HCT116 (cell line): ENCODE results near the gene FBXO11. TPM values are rescaled to one million over a fixed set of nuclear protein-coding genes. Genes with fewer than 3 reads are reported as not detected.

Experiments
- ATAC-seq: fragments of 200-7000 bp; cut with Tn5 transposase; 2 replicates; pipeline ENCODE4 v1.9.1; 2020; ENCODE audit warnings: mild to moderate bottlenecking, moderate library complexity
- BruUV-seq: library from RNA; stranded (reverse); fragments of 400-500 nt; replicated peaks from 2 replicates; lab custom pipeline; 2021; lab: Mats Ljungman, UMichigan
- CTCF ChIA-PET: fragments of 300-600 bp; sonication (Branson Sonifier 250); formaldehyde crosslinking; loops from one replicate; lab custom pipeline; 2021; ENCODE audit warnings: antibody characterized with exemption; lab: Charles Lee
- POLR2A ChIA-PET: fragments of 300-600, 350-600 bp; sonication (Branson Sonifier 250); formaldehyde crosslinking; loops from one replicate; lab custom pipeline; 2021; ENCODE audit warnings: antibody characterized with exemption; lab: Charles Lee
- RAD21 ChIA-PET, 2 experiments: fragments of 300-600 bp; sonication (Branson Sonifier 250); formaldehyde crosslinking; loops; one replicate each; lab custom pipeline; 2023; ENCODE audit warnings: low total read pairs in 2 of 2; ENCODE audit not compliant: uncharacterized antibody in 2 of 2, unreplicated experiment in 2 of 2, low non-redundant PET in 1 of 2; lab: Charles Lee
- DNase-seq: peaks from one replicate; pipeline ENCODE4 v3.0.0-alpha.2; 2010; ENCODE audit warnings: low read depth, low spot score
- H2AFZ ChIP-seq: fragments of 200-600 bp; shearing (Covaris generic), sonication (generic); 2 replicates; pipeline ENCODE4 v1.6.1; 2017; ENCODE audit warnings: low read depth, mixed run types, mixed read lengths, antibody characterized with exemption, low read length; ENCODE audit not compliant: poor library complexity, severe bottlenecking
- H3K27ac ChIP-seq: 2 replicates; pipeline ENCODE4 v1.5.1; 2012; ENCODE audit warnings: low read depth, low read length
- H3K27me3 ChIP-seq: fragments of 200-600 bp; sonication (generic); 2 replicates; pipeline ENCODE4 v1.6.1; 2016; ENCODE audit warnings: mixed run types, low read length, mixed read lengths; ENCODE audit not compliant: insufficient read depth
- H3K36me3 ChIP-seq, 2 experiments: fragments of 200-500 bp in 1 of 2; fragments of 200-600 bp in 1 of 2; sonication (Bioruptor generic) in 1 of 2; sonication (generic) in 1 of 2; 2 replicates each; pipeline versions ENCODE4 v1.5.1 to v1.6.1; 2014 to 2016; ENCODE audit warnings: low read length in 2 of 2, inconsistent platforms in 1 of 2, mixed read lengths in 1 of 2, mixed run types in 1 of 2; ENCODE audit not compliant: insufficient read depth in 2 of 2, control insufficient read depth in 1 of 2
- H3K4me1 ChIP-seq, 2 experiments: fragments of 200-600 bp in 1 of 2; sonication (generic) in 1 of 2; 2 replicates each; pipeline versions ENCODE4 v1.5.1 to v1.6.1; 2012 to 2017; ENCODE audit warnings: low read length in 2 of 2, inconsistent platforms in 1 of 2, mild to moderate bottlenecking in 1 of 2, mixed read lengths in 1 of 2, mixed run types in 1 of 2, moderate library complexity in 1 of 2; ENCODE audit not compliant: insufficient read depth in 2 of 2, control insufficient read depth in 1 of 2
- H3K4me2 ChIP-seq: fragments of 200-600 bp; sonication (generic); 2 replicates; pipeline ENCODE4 v1.6.1; 2017; ENCODE audit warnings: mixed run types, low read length, mixed read lengths
- H3K4me3 ChIP-seq, 2 experiments: fragments of 200-600 bp in 1 of 2; sonication (generic) in 1 of 2; replicated peaks in 1 of 2; 2 replicates each; pipeline ENCODE4 v1.5.1; 2011 to 2016; ENCODE audit warnings: low read length in 2 of 2, control low read depth in 1 of 2, low read depth in 1 of 2, mild to moderate bottlenecking in 1 of 2, mixed read lengths in 1 of 2, mixed run types in 1 of 2
- H3K79me2 ChIP-seq: fragments of 200-600 bp; sonication (generic); 2 replicates; pipeline ENCODE4 v1.6.1; 2017; ENCODE audit warnings: mild to moderate bottlenecking, mixed run types, low read length, moderate library complexity, mixed read lengths; ENCODE audit not compliant: insufficient read depth
- H3K9ac ChIP-seq: fragments of 200-600 bp; sonication (generic); 2 replicates; pipeline ENCODE4 v1.6.1; 2016; ENCODE audit warnings: low read length, mixed read lengths
- H3K9me2 ChIP-seq: fragments of 200-600 bp; sonication (generic), shearing (Covaris generic); 2 replicates; pipeline ENCODE4 v1.6.1; 2017; ENCODE audit warnings: mixed run types, mild to moderate bottlenecking, moderate library complexity; ENCODE audit not compliant: insufficient read depth
- H3K9me3 ChIP-seq, 2 experiments: fragments of 200-500 bp in 1 of 2; fragments of 200-600 bp in 1 of 2; sonication (Bioruptor generic) in 1 of 2; sonication (generic) in 1 of 2; 2 replicates each; pipeline ENCODE4 v1.6.1; 2014 to 2017; ENCODE audit warnings: low read length in 2 of 2, mixed read lengths in 2 of 2, inconsistent platforms in 1 of 2, low read depth in 1 of 2, mild to moderate bottlenecking in 1 of 2, mixed run types in 1 of 2, moderate library complexity in 1 of 2; ENCODE audit not compliant: control insufficient read depth in 1 of 2, insufficient read depth in 1 of 2
- H4K20me1 ChIP-seq: fragments of 200-600 bp; sonication (generic), shearing (Covaris generic); 2 replicates; pipeline ENCODE4 v1.6.1; 2017; ENCODE audit warnings: mixed run types, mild to moderate bottlenecking, moderate library complexity; ENCODE audit not compliant: insufficient read depth
- CEBPB ChIP-seq: IDR thresholded peaks from 2 replicates; pipeline ENCODE4 v1.6.1; 2012; ENCODE audit warnings: low read depth
- EZH2 ChIP-seq: fragments of 200-600 bp; sonication (generic); IDR thresholded peaks from 2 replicates; pipeline ENCODE4 v1.6.1; 2017; ENCODE audit warnings: antibody characterized with exemption, mixed run types
- EZH2phosphoT487 ChIP-seq: fragments of 200-600 bp; IDR thresholded peaks from 2 replicates; pipeline ENCODE4 v1.6.1; 2018; ENCODE audit warnings: antibody characterized with exemption, borderline replicate concordance
- JUND ChIP-seq: IDR thresholded peaks from 2 replicates; pipeline ENCODE4 v1.6.1; 2012
- POLR2A ChIP-seq: IDR thresholded peaks from 2 replicates; pipeline ENCODE4 v1.7.0; 2011; ENCODE audit warnings: borderline replicate concordance; ENCODE audit not compliant: insufficient read depth, insufficient read length; ENCODE audit errors: extremely low read depth
- POLR2AphosphoS5 ChIP-seq: IDR thresholded peaks from 2 replicates; pipeline ENCODE4 v1.6.1; 2011; ENCODE audit warnings: mild to moderate bottlenecking, low read depth, low read length, moderate library complexity
- SIN3A ChIP-seq: IDR thresholded peaks from 2 replicates; pipeline ENCODE4 v1.6.1; 2012; ENCODE audit warnings: low read depth
- YY1 ChIP-seq: IDR thresholded peaks from 2 replicates; pipeline ENCODE4 v1.6.1; 2011; ENCODE audit warnings: low read length, low read depth, moderate library complexity, mild to moderate bottlenecking; ENCODE audit not compliant: insufficient replicate concordance; ENCODE audit errors: extremely low read depth
- ZFX ChIP-seq: fragments of 450-650 bp; IDR thresholded peaks from 2 replicates; pipeline ENCODE4 v1.6.1; 2017
- ZNF274 ChIP-seq: fragments of 200-500 bp; sonication (Bioruptor generic); IDR thresholded peaks from 2 replicates; pipeline ENCODE4 v1.6.1; 2014; ENCODE audit warnings: mild to moderate bottlenecking, low read depth, low read length, inconsistent platforms
- intact Hi-C: fragments of 100-400 bp; cut with micrococcal nuclease; formaldehyde crosslinking; loops from 2 replicates; pipeline ENCODE4 v1.10.0; 2022
- total RNA-seq: library from RNA; stranded (reverse); gene quantifications from one replicate; pipeline ENCODE4 v1.2.1, GENCODE V29; 2021; ENCODE audit not compliant: unreplicated experiment
- TF ChIP-seq, protein P1 (sequence below): IDR thresholded peaks from 2 replicates; pipeline ENCODE4 v1.6.1; 2011; ENCODE audit warnings: mild to moderate bottlenecking, low read length, moderate library complexity; ENCODE audit not compliant: insufficient replicate concordance; ENCODE audit errors: extremely low read depth
- TF ChIP-seq, protein P2 (sequence below): IDR thresholded peaks from 2 replicates; pipeline ENCODE4 v1.6.1; 2012; ENCODE audit warnings: low read depth
- TF ChIP-seq, protein P3 (sequence below): IDR thresholded peaks from 2 replicates; pipeline ENCODE4 v1.6.1; 2012
- TF ChIP-seq, protein P4 (sequence below): IDR thresholded peaks from 2 replicates; pipeline ENCODE4 v1.6.1; 2012

FBXO11 gene
- total RNA-seq, 1 experiment from 2014 or later = 60.2 TPM

DNA sequence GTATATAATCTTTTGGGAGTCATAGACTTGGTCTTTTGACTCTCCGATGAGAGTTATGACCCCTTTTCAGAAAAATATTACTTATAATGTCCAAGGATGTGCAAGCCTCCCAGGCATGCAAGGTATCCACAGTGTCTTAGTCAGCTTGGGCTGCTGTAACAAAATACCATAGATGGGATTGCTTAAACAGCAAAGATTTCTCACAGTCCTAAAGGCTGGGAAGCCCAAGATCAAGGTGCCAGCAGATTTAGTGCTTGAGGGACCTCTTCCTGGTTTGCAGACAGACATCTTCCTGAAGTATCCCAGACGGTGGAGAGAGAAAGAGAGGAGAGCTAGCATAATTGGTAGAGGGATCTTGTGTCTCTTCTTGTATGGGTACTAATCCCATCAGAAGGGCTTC is 35.6 kb upstream of the FBXO11 start:
- intact Hi-C loops = no loop called here
- Histone ChIP-seq H4K20me1 (no peaks in the 10 kb centered on the region), H3K79me2 (no peaks in the 10 kb centered on the region), H3K4me2 (no peak overlapping the region), H3K27ac (no peak overlapping the region), H3K4me3 (no peak overlapping the region), H3K9ac (no peak overlapping the region), H3K4me1 (no peaks in the 10 kb centered on the region), H2AFZ (no peak overlapping the region), H3K36me3 (no peaks in the 10 kb centered on the region), H3K9me3 (no peaks in the 10 kb centered on the region), H3K27me3 (no peaks in the 10 kb centered on the region), H3K9me2 (no peaks in the 10 kb centered on the region)
- BruUV-seq = no TSS peak
- CTCF ChIA-PET = no interaction called here
- no peak for DNase-seq
- RAD21 ChIA-PET = no interaction called here
- ATAC-seq = no peak
- POLR2A ChIA-PET = no interaction called here
- TF ChIP-seq CEBPB = no peak
- TF ChIP-seq ZNF274 = no peak
- no peak for TF ChIP-seq POLR2AphosphoS5
- TF ChIP-seq POLR2A = no peak
- no peak for TF ChIP-seq JUND
- TF ChIP-seq EZH2phosphoT487 = no peak
- TF ChIP-seq, protein P1, sequence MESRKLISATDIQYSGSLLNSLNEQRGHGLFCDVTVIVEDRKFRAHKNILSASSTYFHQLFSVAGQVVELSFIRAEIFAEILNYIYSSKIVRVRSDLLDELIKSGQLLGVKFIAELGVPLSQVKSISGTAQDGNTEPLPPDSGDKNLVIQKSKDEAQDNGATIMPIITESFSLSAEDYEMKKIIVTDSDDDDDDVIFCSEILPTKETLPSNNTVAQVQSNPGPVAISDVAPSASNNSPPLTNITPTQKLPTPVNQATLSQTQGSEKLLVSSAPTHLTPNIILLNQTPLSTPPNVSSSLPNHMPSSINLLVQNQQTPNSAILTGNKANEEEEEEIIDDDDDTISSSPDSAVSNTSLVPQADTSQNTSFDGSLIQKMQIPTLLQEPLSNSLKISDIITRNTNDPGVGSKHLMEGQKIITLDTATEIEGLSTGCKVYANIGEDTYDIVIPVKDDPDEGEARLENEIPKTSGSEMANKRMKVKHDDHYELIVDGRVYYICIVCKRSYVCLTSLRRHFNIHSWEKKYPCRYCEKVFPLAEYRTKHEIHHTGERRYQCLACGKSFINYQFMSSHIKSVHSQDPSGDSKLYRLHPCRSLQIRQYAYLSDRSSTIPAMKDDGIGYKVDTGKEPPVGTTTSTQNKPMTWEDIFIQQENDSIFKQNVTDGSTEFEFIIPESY = no peak
- no peak for TF ChIP-seq SIN3A
- TF ChIP-seq, protein P2, sequence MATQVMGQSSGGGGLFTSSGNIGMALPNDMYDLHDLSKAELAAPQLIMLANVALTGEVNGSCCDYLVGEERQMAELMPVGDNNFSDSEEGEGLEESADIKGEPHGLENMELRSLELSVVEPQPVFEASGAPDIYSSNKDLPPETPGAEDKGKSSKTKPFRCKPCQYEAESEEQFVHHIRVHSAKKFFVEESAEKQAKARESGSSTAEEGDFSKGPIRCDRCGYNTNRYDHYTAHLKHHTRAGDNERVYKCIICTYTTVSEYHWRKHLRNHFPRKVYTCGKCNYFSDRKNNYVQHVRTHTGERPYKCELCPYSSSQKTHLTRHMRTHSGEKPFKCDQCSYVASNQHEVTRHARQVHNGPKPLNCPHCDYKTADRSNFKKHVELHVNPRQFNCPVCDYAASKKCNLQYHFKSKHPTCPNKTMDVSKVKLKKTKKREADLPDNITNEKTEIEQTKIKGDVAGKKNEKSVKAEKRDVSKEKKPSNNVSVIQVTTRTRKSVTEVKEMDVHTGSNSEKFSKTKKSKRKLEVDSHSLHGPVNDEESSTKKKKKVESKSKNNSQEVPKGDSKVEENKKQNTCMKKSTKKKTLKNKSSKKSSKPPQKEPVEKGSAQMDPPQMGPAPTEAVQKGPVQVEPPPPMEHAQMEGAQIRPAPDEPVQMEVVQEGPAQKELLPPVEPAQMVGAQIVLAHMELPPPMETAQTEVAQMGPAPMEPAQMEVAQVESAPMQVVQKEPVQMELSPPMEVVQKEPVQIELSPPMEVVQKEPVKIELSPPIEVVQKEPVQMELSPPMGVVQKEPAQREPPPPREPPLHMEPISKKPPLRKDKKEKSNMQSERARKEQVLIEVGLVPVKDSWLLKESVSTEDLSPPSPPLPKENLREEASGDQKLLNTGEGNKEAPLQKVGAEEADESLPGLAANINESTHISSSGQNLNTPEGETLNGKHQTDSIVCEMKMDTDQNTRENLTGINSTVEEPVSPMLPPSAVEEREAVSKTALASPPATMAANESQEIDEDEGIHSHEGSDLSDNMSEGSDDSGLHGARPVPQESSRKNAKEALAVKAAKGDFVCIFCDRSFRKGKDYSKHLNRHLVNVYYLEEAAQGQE = no peak
- no peak for TF ChIP-seq YY1
- TF ChIP-seq, protein P3, sequence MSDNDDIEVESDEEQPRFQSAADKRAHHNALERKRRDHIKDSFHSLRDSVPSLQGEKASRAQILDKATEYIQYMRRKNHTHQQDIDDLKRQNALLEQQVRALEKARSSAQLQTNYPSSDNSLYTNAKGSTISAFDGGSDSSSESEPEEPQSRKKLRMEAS = no peak
- no peak for TF ChIP-seq ZFX
- TF ChIP-seq, protein P4, sequence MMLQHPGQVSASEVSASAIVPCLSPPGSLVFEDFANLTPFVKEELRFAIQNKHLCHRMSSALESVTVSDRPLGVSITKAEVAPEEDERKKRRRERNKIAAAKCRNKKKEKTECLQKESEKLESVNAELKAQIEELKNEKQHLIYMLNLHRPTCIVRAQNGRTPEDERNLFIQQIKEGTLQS = no peak
- TF ChIP-seq EZH2 = no peak
